Measurements from ENCODE around the gene HGS.

The HGS gene

GRCh38 chr17:81706232-81706611 lies 22.4 kb downstream of the HGS start:
- ATAC-seq: no peak
- DNase-seq: no peak

- no peak for ATAC-seq
- DNase-seq: no peak
Measured at GRCh38 chr17:81706757-81707624, 23.2 kb downstream of the HGS start.

GRCh38 chr17:81707725-81708646 lies 24.2 kb downstream of the HGS start:
- no peak for DNase-seq
- no peak for ATAC-seq

GRCh38 chr17:81708739-81709185 lies 25.0 kb downstream of the HGS start:
- DNase-seq: no peak
- no peak for ATAC-seq

GRCh38 chr17:81710514-81711308 lies 26.9 kb downstream of the HGS start:
- DNase-seq (peak; percentile 30), ATAC-seq (no peak)

GRCh38 chr17:81711814-81712467 lies 28.1 kb downstream of the HGS start, which contains the start of gene SLC25A10:
SLC25A10 (plus strand) TSS chr17:81712284; CDS start chr17:81712427, 143 bp downstream.
- peak; percentile 86 for ATAC-seq
- DNase-seq: peak; percentile 86

- DNase-seq (no peak), ATAC-seq (no peak)
Measured at GRCh38 chr17:81712468-81713003, 28.7 kb downstream of the HGS start.

GRCh38 chr17:81713004-81713555 lies 29.3 kb downstream of the HGS start:
- ATAC-seq (no peak), DNase-seq (no peak)

- no peak for DNase-seq
- ATAC-seq: no peak
Measured at GRCh38 chr17:81713556-81714411, 30.0 kb downstream of the HGS start.

- no peak for DNase-seq
- ATAC-seq: no peak
Measured at GRCh38 chr17:81714412-81715106, 30.7 kb downstream of the HGS start.

- DNase-seq (no peak), ATAC-seq (no peak)
Measured at GRCh38 chr17:81715107-81715871, 31.5 kb downstream of the HGS start.

GRCh38 chr17:81715872-81716673 lies 32.3 kb downstream of the HGS start:
- ATAC-seq: no peak
- no peak for DNase-seq

GRCh38 chr17:81716674-81716996 lies 32.8 kb downstream of the HGS start:
- ATAC-seq (no peak), DNase-seq (no peak)

GRCh38 chr17:81717049-81717765 lies 33.4 kb downstream of the HGS start:
- no peak for DNase-seq
- ATAC-seq: no peak

GRCh38 chr17:81717766-81718089 lies 33.9 kb downstream of the HGS start:
- no peak for DNase-seq
- no peak for ATAC-seq

- ATAC-seq (no peak), DNase-seq (no peak)
Measured at GRCh38 chr17:81719410-81720266, 35.8 kb downstream of the HGS start.
